IgD-negative memory B cell (primary cell): Measurements from ENCODE around the gene NPC2. TPM values are rescaled to one million over a fixed set of nuclear protein-coding genes. Genes with fewer than 3 reads are reported as not detected.

Experiments
- H3K27ac Mint-ChIP-seq, 3 donors: one replicate each; pipeline ENCODE4 v1.8.0; 2020 to 2022; ENCODE audit warnings: mild to moderate bottlenecking in 3 of 3, mixed read lengths in 3 of 3, moderate library complexity in 1 of 3
- H3K27me3 Mint-ChIP-seq: one replicate; pipeline ENCODE4 v1.8.0; 2021; ENCODE audit warnings: mixed read lengths
- H3K36me3 Mint-ChIP-seq: one replicate; pipeline ENCODE4 v1.8.0; 2020; ENCODE audit warnings: mild to moderate bottlenecking, mixed read lengths
- H3K4me1 Mint-ChIP-seq, 3 donors: one replicate each; pipeline ENCODE4 v1.8.0; 2020 to 2022; ENCODE audit warnings: mixed read lengths in 3 of 3, mild to moderate bottlenecking in 1 of 3
- H3K4me3 Mint-ChIP-seq, 4 donors: one replicate each; pipeline ENCODE4 v1.8.0; 2020 to 2022; ENCODE audit warnings: mild to moderate bottlenecking in 4 of 4, mixed read lengths in 4 of 4, moderate library complexity in 3 of 4
- H3K9me3 Mint-ChIP-seq, 3 donors: one replicate each; pipeline ENCODE4 v1.8.0; 2020 to 2021; ENCODE audit warnings: mixed read lengths in 3 of 3, mild to moderate bottlenecking in 1 of 3
- polyA plus RNA-seq: library from polyadenylated mRNA; unstranded; fragments of 300-500 nt; fragmentation: Illumina TruSeq; gene quantifications from one replicate; pipeline ENCODE4 v1.2.3, GENCODE V29; 2021

NPC2 gene
- polyA plus RNA-seq, 1 donor from 2014 or later, result 148 TPM

- Mint-ChIP-seq H3K9me3 (peaks cover 0 to 2% (median 0%) of the 10 kb centered on the region in 3 donors), H3K27me3 (peaks cover 11% of the 10 kb centered on the region), H3K27ac (peak overlapping the region in 1 of 3 donors; percentile 19), H3K36me3 (no peaks in the 10 kb centered on the region), H3K4me1 (peaks cover 10 to 13% (median 10%) of the 10 kb centered on the region in 3 donors), H3K4me3 (no peak overlapping the region)
These were observed 33.9 kb upstream of the NPC2 start for GRCh38 chr14:74526854-74527585.

DNA sequence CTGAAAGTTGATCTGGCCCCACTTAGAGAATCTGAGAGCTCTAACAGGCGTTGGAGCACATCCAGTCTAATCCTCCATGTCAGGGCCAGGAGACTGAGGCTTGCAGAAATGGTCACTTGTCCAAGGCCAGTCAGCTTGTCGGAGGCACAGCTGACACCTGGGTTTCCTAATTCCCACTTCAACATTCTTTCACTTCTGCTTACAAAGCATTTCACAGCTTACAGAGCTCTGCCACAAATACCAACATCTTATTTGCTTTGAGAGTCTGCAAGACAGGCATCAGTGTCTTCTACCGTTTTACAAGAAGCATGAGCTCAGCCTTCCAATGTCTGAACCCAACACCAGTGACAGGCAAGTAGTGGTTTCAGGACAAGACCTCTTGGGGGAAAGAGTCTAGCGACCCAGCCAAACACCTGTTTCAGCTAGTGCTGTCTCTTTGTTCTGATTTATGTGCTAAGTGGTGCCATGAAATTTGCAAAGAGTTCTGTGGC lies 32.3 kb upstream of the NPC2 start:
- no peak overlapping the region for H3K27ac Mint-ChIP-seq

DNA sequence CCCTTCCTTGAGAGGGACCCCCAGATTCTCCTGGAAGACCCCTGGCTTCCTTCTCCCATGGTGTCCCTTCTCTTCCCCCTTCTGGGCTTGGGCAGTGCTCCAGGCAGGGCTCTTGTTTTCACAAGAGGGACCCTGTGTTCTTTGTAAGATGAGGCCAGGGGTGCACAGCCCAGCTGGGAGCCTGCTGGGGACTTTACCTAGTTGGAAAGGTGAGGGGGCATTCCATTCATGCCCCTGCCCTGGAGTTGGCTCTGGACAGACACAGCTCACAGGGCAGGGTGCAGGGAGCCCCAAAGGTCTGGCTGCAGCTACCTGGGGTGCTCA lies 31.7 kb upstream of the NPC2 start:
- Mint-ChIP-seq H3K36me3 (no peaks in the 10 kb centered on the region), H3K4me3 (no peak overlapping the region), H3K27me3 (peaks cover 15% of the 10 kb centered on the region), H3K4me1 (peaks cover 10 to 13% (median 10%) of the 10 kb centered on the region in 3 donors), H3K27ac (no peak overlapping the region), H3K9me3 (peaks cover 0 to 4% (median 0%) of the 10 kb centered on the region in 3 donors)

More for the DNA sequence above, 32.3 kb upstream of the NPC2 start:
- H3K9me3 Mint-ChIP-seq, result peaks cover 0 to 4% (median 0%) of the 10 kb centered on the region in 3 donors
- H3K27me3 Mint-ChIP-seq, result peaks cover 16% of the 10 kb centered on the region
- peak overlapping the region in 1 of 4 donors; percentile 57 for H3K4me3 Mint-ChIP-seq
- H3K4me1 Mint-ChIP-seq, result peaks cover 10 to 13% (median 10%) of the 10 kb centered on the region in 3 donors
- H3K36me3 Mint-ChIP-seq, result no peaks in the 10 kb centered on the region

GRCh38 chr14:74524076-74524811 lies 31.1 kb upstream of the NPC2 start:
- H3K4me1 Mint-ChIP-seq, result peaks cover 10 to 13% (median 10%) of the 10 kb centered on the region in 3 donors

DNA sequence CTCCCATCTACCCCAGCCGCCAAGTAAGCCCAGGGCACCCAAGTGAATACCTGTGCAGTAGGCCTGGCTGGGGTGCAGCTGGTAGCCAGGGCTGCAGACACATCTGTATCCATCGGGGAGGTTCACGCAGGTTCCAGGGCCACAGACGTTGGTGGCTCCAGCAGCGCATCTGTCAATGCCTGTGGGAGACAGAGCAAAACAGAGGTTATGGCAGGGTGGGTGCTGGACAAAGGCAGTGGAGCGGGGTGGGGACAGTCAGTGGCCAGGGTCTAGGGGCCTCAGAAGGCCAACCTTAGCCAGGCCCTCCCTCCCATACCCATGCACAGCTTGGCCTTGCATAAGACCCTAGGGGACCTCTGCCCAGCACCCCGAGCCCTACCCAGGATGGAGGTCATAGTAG lies 29.6 kb upstream of the NPC2 start:
- H3K36me3 Mint-ChIP-seq, result no peaks in the 10 kb centered on the region
- peak overlapping the region in 1 of 4 donors; percentile 67 for H3K4me3 Mint-ChIP-seq

More at GRCh38 chr14:74524076-74524811, 31.1 kb upstream of the NPC2 start:
- Mint-ChIP-seq H3K4me3 (no peak overlapping the region), H3K27ac (no peak overlapping the region), H3K36me3 (no peaks in the 10 kb centered on the region), H3K27me3 (peaks cover 13% of the 10 kb centered on the region), H3K9me3 (peaks cover 0 to 4% (median 0%) of the 10 kb centered on the region in 3 donors)

DNA sequence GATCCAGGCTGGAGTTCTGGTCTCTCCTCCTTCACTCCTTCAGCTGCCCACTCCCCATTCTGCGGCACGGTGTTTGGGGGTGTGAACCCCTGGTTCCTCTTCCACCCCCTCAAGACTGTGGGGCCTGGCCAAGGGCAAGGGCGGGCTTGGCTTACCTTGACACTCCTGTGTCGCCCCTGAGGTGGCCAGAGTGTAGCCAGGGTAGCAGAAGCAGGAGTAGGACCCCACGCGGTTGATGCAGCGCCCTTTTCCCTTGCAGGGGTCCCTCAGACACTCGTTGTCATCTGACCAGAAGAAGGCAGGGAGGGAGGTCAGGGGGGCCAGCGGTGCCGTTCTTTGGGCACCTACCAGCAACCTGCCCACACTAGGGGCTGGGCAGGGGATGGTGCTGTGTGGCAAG lies 28.7 kb upstream of the NPC2 start:
- Mint-ChIP-seq H3K9me3 (peaks cover 0 to 2% (median 0%) of the 10 kb centered on the region in 3 donors), H3K4me1 (peaks cover 10 to 13% (median 10%) of the 10 kb centered on the region in 3 donors), H3K4me3 (no peak overlapping the region), H3K27ac (no peak overlapping the region), H3K27me3 (peaks cover 20% of the 10 kb centered on the region), H3K36me3 (no peaks in the 10 kb centered on the region)

More for the DNA sequence above, 29.6 kb upstream of the NPC2 start:
- peaks cover 10 to 13% (median 10%) of the 10 kb centered on the region in 3 donors for H3K4me1 Mint-ChIP-seq
- H3K27me3 Mint-ChIP-seq, result peaks cover 20% of the 10 kb centered on the region
- H3K27ac Mint-ChIP-seq, result no peak overlapping the region
- peaks cover 0 to 2% (median 0%) of the 10 kb centered on the region in 3 donors for H3K9me3 Mint-ChIP-seq

- no peaks in the 10 kb centered on the region for H3K36me3 Mint-ChIP-seq
- peaks cover 17% of the 10 kb centered on the region for H3K27me3 Mint-ChIP-seq
- H3K27ac Mint-ChIP-seq, result no peak overlapping the region
- peaks cover 0 to 2% (median 0%) of the 10 kb centered on the region in 3 donors for H3K9me3 Mint-ChIP-seq
- H3K4me3 Mint-ChIP-seq, result no peak overlapping the region
- peaks cover 0 to 5% (median 2%) of the 10 kb centered on the region in 3 donors for H3K4me1 Mint-ChIP-seq
These were observed 26.4 kb upstream of the NPC2 start for GRCh38 chr14:74519316-74520074.

DNA sequence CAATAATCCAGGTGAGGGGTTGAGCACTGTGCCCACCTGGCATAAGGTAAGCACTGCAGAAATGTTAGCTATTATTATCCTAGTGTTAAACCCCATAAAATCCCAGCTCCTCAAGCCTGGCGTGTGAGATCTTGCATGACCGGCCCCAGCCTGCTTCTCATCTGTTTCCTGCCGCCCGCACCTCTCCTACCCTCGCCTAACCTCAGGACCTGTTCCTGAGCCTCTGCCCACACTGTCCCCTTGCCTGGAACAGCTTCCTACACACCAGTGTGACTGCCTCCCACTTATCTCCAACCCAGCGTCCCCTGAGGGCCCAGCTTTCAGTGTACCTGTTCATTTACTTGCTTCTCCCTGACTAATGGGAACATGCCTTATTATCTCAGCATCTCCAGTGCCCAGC lies 25.1 kb upstream of the NPC2 start:
- peaks cover 21% of the 10 kb centered on the region for H3K27me3 Mint-ChIP-seq
- H3K36me3 Mint-ChIP-seq, result no peaks in the 10 kb centered on the region
- peaks cover 0 to 2% (median 0%) of the 10 kb centered on the region in 3 donors for H3K9me3 Mint-ChIP-seq
- no peak overlapping the region for H3K27ac Mint-ChIP-seq
- no peak overlapping the region for H3K4me3 Mint-ChIP-seq
- peaks cover 0 to 7% (median 0%) of the 10 kb centered on the region in 3 donors for H3K4me1 Mint-ChIP-seq

DNA sequence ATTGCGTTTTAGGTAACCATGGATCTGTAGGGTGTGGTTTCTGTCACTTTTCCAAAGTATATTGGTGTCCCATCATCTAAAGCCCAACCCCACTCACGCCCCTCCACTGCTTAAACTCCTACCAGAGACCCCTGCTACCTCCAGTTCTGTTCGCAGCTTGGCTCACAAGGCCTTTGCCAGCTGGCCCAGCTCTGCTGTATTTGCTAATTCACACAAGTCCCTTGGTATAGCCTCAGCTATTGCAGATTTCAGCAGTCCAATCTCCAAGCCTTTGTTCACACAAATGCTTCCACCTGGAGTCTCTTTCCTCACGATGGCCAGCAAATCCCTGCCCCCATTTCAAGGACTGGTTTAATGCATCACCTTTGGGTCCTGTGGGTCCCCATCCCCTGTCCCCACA lies 24.6 kb upstream of the NPC2 start:
- Mint-ChIP-seq H3K9me3 (peaks cover 0 to 2% (median 0%) of the 10 kb centered on the region in 3 donors), H3K27me3 (peaks cover 21% of the 10 kb centered on the region), H3K27ac (no peak overlapping the region), H3K4me1 (peaks cover 0 to 7% (median 0%) of the 10 kb centered on the region in 3 donors), H3K4me3 (no peak overlapping the region), H3K36me3 (no peaks in the 10 kb centered on the region)

DNA sequence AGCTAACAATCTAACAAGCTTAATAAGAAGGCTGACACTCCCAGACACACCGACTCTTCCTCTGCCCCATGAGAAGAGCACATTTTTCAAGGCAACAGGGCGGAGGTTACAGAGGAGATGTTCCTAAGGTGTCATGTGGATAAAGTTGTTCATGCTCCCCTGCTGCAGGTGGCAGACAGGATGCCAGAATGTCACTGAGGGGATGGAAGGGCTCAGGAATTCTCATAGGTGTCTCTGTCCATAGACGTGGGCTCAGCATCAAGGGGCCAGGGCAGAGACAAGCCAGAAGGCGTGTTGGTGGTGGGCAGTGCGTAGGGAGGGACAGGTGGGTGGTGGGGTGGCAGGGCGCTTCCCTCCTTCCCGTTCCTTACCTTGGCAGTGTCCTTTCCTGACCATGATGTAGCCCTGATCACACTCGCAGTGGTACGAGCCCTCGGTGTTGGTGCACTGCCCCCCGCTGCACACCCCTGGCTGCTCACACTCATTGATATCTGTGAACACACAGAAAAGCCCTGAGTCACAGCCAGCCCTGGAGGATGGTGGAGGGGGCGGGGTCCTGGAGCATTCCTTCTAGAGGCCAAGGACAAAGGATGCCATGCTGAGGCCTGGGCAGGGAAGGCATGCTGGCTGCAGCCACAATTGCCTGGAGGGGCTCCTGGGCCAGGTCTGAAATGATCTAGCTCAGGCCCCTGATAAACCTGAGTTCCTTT lies 23.5 kb upstream of the NPC2 start:
- peaks cover 23% of the 10 kb centered on the region for H3K27me3 Mint-ChIP-seq
- peaks cover 0 to 2% (median 0%) of the 10 kb centered on the region in 3 donors for H3K9me3 Mint-ChIP-seq
- H3K36me3 Mint-ChIP-seq, result no peaks in the 10 kb centered on the region
- H3K27ac Mint-ChIP-seq, result no peak overlapping the region
- no peak overlapping the region for H3K4me3 Mint-ChIP-seq
- H3K4me1 Mint-ChIP-seq, result peaks cover 0 to 7% (median 0%) of the 10 kb centered on the region in 3 donors

DNA sequence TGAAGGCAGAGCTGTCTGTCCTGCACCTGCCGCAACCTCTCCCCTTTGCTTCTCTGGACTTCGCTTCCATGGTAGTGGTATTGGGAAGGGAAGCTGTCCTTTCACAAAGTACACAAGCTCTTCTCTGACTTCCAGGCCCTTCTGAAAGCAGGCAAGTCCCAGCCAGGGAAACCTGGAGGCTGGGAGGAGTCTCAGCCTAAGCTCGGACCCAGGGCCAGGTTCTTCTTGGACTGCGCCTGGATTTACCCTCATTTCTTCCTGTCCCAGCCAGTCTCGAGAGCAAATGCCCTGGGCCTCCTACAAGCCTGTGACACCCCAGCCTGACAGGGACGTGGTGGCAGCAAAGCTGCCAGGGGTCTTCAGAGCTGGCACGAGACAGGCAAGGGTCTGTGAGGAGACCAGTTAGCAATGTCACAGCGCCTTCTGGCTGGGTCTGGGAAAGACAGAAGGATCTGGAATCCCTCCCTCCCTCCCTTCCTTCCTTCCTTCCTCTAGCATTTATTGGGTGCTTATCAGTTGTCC lies 22.8 kb upstream of the NPC2 start:
- H3K9me3 Mint-ChIP-seq, result peaks cover 0 to 2% (median 0%) of the 10 kb centered on the region in 3 donors
- no peak overlapping the region for H3K27ac Mint-ChIP-seq
- peaks cover 24% of the 10 kb centered on the region for H3K27me3 Mint-ChIP-seq
- H3K4me3 Mint-ChIP-seq, result no peak overlapping the region
- H3K4me1 Mint-ChIP-seq, result peaks cover 0 to 7% (median 0%) of the 10 kb centered on the region in 3 donors
- peaks cover 2% of the 10 kb centered on the region for H3K36me3 Mint-ChIP-seq

GRCh38 chr14:74514471-74514941 lies 21.4 kb upstream of the NPC2 start:
- Mint-ChIP-seq H3K36me3 (peaks cover 2% of the 10 kb centered on the region), H3K27me3 (peaks cover 24% of the 10 kb centered on the region), H3K27ac (no peak overlapping the region), H3K4me1 (peaks cover 0 to 7% (median 0%) of the 10 kb centered on the region in 3 donors), H3K4me3 (no peak overlapping the region), H3K9me3 (no peaks in the 10 kb centered on the region)

DNA sequence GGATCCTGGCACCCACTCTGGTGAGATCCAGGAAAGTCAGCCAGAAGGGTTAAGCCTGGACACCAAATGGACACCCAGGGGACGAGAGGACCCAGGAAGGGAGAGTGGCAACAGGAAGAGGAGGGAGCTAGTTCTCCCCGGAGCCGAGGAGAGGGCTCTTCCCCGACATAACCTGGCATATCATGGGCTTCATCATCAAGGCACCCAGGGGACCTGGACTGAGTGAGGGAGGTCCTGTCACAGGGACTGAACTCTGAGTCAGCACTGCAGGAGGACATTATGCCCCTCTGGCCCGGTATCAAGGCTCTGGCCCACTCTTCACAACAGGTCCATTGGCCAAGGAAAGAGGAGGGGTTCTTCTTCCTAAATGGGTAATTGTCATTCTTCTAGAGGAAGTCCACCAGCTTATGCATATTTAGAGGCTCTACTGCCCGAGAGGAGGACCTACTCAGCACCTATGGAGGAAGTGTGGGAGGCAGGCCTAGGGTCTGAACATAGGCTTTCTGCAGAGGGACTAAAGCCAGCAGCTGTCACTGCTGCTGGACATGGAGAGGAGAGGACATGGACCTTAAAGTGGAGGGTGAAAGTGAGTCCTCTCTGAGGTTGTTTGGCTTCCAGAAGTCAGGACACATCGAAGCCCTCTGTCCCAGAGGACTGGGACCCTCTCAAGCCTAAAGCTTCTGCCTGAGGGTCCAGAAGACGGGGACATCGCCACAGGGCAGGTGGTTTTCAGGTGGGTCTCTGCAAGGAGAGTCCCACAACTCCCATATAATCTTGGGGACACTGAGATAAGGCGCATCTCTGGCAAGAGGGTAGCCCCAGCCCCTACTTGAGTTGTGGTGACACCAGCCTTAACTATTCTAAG lies 19.1 kb upstream of the NPC2 start:
- no peak overlapping the region for H3K27ac Mint-ChIP-seq

More for the DNA sequence above, 19.1 kb upstream of the NPC2 start:
- peaks cover 0 to 11% (median 2%) of the 10 kb centered on the region in 3 donors for H3K4me1 Mint-ChIP-seq
- H3K4me3 Mint-ChIP-seq, result peak overlapping the region in 1 of 4 donors; percentile 31
- H3K27me3 Mint-ChIP-seq, result peaks cover 17% of the 10 kb centered on the region
- peaks cover 2% of the 10 kb centered on the region for H3K36me3 Mint-ChIP-seq
- H3K9me3 Mint-ChIP-seq, result no peaks in the 10 kb centered on the region
